Stimulated activated memory B cell treated with anti-CD40 and anti-IgM and Interleukin-4, amounts not matched to agents 10 μg/mL and 1 μg/mL and 100 μg/mL, for 72 hours (primary cell): ENCODE measurements around the gene CDH23.

Experiments used
- ATAC-seq: fragments of 150-1000 bp; cut with Tn5 transposase; 2 replicates; pipeline ENCODE4 v1.10.0; 2021
- H3K27ac Mint-ChIP-seq: one replicate; pipeline ENCODE4 v1.8.0; 2022; ENCODE audit warnings: mild to moderate bottlenecking, mixed read lengths
- H3K27me3 Mint-ChIP-seq: one replicate; pipeline ENCODE4 v1.8.0; 2022; ENCODE audit warnings: mixed read lengths
- H3K36me3 Mint-ChIP-seq: one replicate; pipeline ENCODE4 v1.8.0; 2022; ENCODE audit warnings: mixed read lengths
- H3K4me1 Mint-ChIP-seq: one replicate; pipeline ENCODE4 v1.8.0; 2022; ENCODE audit warnings: mixed read lengths
- H3K4me3 Mint-ChIP-seq: one replicate; pipeline ENCODE4 v1.8.0; 2022; ENCODE audit warnings: mild to moderate bottlenecking, moderate library complexity, mixed read lengths
- H3K9me3 Mint-ChIP-seq: one replicate; pipeline ENCODE4 v1.8.0; 2022; ENCODE audit warnings: mixed read lengths

CDH23 gene

DNA sequence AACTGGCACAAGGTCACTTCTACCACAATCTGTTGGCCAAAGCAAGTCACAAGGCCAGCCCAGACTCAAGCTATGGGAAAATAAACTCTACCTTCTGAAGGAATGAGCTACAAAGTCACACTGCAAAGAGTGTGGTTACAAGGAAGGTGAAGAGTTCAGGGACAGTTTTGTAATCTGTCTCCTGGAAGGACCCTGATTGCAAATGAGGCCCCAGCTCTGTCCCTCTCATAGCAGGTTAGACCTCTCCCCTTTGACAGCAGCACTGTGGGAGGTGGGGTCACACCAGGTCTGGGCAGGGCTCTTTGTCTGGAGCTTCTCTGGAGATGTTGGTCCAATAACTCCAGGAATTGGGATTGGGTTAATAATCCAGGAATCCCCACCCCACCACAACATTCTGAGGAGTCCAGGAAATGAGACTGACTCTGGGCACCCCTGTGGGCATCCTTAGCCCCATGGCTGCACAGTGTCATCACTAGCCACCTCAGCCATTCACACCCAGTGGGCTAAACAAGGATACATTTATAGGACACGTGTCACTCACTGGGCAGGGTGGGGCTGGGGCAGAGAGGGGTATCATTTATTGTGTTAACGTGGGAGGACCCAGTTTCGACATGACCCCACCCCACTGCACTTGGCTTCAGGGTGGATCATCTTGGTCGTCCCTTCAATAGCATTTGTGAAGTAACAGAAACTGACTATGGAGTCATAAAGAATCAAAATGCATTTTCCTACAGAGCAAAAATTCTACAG is 346.5 kb downstream of the CDH23 start:
- no peak for ATAC-seq
- H3K4me1 Mint-ChIP-seq, result peaks cover 65% of the 10 kb centered on the region
- H3K9me3 Mint-ChIP-seq, result no peaks in the 10 kb centered on the region
- peak overlapping the region; percentile 4 for H3K27ac Mint-ChIP-seq
- H3K27me3 Mint-ChIP-seq, result no peaks in the 10 kb centered on the region
- H3K36me3 Mint-ChIP-seq, result no peaks in the 10 kb centered on the region
- no peak overlapping the region for H3K4me3 Mint-ChIP-seq

DNA sequence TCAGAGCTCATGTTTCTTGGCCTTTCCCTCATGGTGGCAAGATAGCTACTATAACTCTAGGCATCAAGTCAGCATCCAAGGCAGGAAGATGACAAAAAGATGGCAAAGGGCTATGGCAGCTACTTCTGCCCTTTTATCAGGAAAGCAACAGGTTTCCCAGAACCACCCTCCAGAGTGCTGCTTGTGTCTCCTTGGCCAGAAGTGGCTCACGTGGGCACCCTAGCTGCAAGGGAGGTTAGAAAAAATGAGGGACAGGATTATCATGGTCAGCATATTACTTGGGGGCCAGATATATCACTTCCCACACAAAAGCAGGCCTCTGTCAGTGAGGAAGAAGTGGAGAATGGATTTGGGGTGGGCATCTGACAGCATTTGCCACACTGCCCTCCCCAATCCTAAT is 347.1 kb downstream of the CDH23 start:
- Mint-ChIP-seq H3K9me3 (no peaks in the 10 kb centered on the region), H3K4me1 (peaks cover 70% of the 10 kb centered on the region), H3K27me3 (no peaks in the 10 kb centered on the region), H3K36me3 (no peaks in the 10 kb centered on the region), H3K27ac (no peak overlapping the region), H3K4me3 (no peak overlapping the region)
- ATAC-seq, result no peak

DNA sequence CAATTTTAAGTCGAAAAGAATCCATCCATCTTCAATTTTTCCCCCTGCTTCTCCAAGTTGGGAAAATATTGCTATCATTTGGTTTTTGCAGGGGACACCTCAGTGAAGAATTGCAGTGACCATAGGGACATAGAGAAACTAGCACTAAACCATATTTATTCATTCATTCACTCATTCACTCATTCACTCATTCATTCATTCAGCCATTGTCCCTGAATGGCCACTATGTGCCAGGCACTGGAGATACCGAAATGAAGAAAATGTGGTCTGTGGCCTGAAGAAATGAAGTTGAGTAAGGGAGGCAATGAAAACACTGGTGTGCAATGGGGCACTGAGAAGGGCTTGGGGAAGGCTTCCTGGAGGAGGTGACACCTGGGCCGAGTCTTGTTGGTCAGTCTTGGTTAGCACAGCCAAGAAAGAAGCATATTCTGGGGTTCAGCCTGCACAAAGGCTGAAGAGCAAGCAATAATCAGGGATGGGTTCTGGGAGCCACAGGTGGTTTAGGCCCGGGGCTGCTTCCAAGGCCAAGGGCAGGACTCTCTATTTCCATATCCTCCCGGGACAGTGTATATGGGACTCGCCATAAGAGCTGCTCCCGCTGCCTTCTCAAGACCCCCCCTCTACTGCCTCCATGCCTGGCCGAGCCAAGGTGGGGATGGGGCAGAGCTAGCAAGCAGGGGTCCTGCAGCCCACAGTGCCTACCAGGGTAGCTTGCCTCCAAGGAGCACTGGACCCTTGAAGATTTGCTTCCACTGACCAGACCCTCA is 348.4 kb downstream of the CDH23 start:
- Mint-ChIP-seq H3K4me3 (no peak overlapping the region), H3K36me3 (peaks cover under 1% of the 10 kb centered on the region), H3K27me3 (no peaks in the 10 kb centered on the region), H3K9me3 (no peaks in the 10 kb centered on the region), H3K27ac (peak overlapping the region; percentile 90), H3K4me1 (peaks cover 72% of the 10 kb centered on the region)
- no peak for ATAC-seq

DNA sequence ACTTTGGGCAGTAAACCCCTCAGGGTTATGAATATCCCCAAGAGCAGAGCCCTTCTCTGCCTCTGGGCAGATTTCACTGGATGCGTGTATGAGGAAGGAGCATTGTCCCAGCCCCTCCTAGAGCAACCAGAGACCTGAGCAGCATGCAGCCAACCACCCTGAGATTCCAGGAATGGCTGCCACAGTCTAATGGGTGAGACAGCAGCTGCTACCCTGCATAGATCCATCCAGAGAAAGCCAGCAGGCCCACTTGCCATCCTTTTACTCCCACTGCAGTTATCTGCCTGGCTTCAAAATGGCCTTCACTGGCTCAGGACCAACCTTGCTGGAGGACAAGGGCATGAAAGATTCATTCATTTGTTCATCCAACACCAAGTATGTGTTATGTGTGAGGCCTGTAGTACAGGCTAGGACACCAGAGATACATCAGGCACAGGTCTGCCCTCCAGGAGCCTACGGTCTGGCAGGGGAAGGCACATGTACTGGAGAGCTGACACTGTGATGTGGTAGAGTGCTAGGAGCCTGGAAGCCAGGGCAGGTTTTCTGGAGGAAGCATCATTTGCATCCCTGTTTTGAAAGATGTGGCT is 349.0 kb downstream of the CDH23 start:
- Mint-ChIP-seq H3K27me3 (no peaks in the 10 kb centered on the region), H3K36me3 (peaks cover 7% of the 10 kb centered on the region)

DNA sequence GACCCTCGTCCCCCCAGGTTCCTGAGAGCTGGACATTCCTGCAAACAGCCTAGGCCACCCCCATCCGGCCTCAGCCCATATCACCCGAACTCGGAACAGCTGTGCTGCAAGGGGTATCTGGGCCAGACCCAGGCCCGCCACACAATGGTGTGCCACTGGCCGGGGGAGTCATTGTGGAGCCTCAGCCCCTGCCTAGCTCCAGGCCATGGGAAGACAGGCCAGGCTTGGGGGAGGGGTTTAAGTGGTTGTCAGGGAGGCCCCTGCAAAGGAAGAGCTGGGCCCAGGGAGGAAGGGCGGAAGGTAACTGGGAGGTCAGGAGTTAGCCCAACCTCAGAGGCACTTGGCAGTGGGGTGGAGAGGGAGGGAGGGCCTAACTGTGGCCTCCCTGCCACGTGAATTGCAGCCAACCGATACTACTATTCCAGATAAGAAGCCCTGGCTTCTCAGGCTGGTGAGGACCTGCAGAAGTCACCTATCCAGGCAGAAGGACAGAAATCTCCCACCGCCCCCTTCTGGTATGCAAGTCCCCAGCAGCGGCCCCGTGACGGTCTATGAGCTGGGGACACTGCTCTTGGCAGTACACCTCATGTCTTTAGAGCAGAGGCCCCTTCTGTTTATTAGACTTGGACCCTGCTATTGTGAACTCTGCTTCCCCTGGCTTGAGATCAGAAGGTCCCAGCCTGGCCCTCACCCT is 349.8 kb downstream of the CDH23 start:
- Mint-ChIP-seq H3K4me1 (peaks cover 70% of the 10 kb centered on the region), H3K36me3 (peaks cover 7% of the 10 kb centered on the region), H3K4me3 (no peak overlapping the region), H3K27me3 (no peaks in the 10 kb centered on the region), H3K27ac (peak overlapping the region; percentile 90), H3K9me3 (no peaks in the 10 kb centered on the region)
- ATAC-seq, result no peak

More for the DNA sequence above, 349.0 kb downstream of the CDH23 start:
- no peak overlapping the region for H3K4me3 Mint-ChIP-seq
- no peak for ATAC-seq
- peak overlapping the region; percentile 90 for H3K27ac Mint-ChIP-seq
- peaks cover 72% of the 10 kb centered on the region for H3K4me1 Mint-ChIP-seq
- H3K9me3 Mint-ChIP-seq, result no peaks in the 10 kb centered on the region

DNA sequence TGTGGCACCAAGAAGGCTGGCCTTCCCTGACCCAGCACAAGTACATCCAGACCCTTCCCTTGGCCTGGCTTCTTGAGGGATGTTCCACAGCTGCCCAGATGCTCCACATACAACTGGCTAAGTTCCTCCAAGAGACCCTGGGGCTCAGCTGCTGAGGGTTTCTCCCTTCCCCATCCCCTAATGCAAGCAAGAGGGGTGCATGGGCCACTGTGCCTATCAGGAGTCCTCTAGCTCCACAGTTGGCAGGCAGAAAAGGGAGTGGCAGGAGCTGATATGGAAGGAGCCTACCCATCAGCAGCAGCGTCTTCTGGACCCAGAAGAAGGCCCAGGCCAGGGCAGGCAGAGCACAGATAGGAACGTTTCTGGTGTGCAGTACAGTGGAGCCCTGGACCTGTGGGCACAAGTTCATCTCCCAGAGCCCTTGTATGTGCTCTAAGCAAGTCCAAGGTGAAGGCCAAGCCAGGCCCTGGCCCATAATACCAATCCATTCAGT is 350.4 kb downstream of the CDH23 start:
- Mint-ChIP-seq H3K36me3 (peaks cover 7% of the 10 kb centered on the region), H3K27ac (peak overlapping the region; percentile 90), H3K9me3 (no peaks in the 10 kb centered on the region), H3K27me3 (no peaks in the 10 kb centered on the region), H3K4me3 (no peak overlapping the region), H3K4me1 (peaks cover 70% of the 10 kb centered on the region)
- ATAC-seq, result no peak

DNA sequence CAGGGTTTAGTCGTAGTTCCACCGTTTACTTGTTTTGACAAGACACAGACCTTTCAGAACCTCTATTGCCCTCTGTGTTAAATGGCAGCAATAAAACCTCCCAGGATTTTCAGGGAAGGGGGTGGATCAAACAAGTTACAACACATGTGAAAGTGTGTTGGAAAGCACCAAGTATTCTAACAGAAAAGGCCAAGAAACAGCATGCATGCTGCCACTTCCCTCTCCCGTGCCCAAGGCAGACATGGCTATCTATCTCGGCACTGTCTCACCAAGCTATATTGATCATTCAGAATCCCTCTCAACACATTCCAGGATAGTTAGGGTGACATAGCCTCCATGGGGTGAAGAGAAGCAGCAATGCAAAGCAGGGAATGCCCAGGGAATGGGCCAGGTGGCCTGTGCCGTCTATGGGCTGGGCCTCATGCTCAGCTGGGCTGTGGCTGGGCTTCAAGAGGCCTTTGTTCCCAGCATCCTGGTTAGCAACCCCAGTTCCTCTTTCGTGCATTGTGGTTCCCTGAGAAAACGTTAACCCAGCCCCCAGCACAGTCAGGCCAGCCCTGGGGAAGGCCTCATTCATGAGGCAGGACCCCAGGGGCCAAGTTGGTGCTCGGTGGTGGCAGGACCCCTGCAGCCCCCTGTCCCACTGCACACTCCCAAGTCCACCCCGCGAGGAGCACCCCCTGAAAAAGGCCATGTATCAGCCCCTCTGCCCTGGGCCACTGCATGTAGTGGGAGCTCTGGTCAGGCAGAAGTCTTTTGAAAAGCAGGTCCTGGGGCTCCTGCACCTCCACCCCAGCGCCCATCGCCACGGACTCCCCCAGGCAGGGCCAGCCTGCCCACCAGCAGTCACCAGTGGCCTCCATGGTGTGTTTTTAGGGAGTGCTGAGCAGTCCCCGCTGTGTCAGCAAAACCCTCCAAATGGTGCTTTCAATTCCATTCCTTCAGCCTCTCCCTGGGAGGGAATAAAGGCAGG is 351.1 kb downstream of the CDH23 start:
- peaks cover 7% of the 10 kb centered on the region for H3K36me3 Mint-ChIP-seq
- H3K9me3 Mint-ChIP-seq, result no peaks in the 10 kb centered on the region
- H3K4me1 Mint-ChIP-seq, result peaks cover 71% of the 10 kb centered on the region
- H3K4me3 Mint-ChIP-seq, result peak overlapping the region; percentile 4
- ATAC-seq, result peak; percentile 63
- no peaks in the 10 kb centered on the region for H3K27me3 Mint-ChIP-seq
- H3K27ac Mint-ChIP-seq, result peak overlapping the region; percentile 90

DNA sequence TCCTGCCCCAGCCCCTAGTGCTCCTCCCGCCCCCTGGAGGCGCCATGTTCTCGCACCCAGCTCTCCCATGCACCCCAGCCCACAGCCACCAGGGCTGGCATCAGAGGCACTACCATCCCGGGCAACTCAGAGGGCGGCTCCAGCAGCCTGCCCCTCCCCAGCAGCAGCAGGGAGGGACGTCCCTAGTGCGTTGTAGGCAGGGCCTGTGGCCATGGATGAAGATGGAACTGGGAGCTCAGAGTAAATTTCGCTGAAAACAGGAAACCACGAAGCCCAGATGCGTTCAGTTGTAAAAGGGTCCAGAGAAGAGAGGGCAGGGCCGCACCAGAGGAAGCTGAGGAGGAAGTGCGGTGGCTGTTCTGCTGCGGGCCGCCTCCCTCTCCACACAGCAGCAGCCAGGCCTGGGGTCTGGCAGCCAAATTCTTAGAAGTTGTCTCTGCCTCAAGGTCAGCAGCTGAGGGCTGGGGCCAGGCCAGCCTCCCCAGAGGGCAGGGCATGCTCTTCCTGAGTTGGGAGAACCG is 352.0 kb downstream of the CDH23 start:
- Mint-ChIP-seq H3K4me1 (peaks cover 80% of the 10 kb centered on the region), H3K4me3 (peak overlapping the region; percentile 47), H3K9me3 (no peaks in the 10 kb centered on the region), H3K27ac (peak overlapping the region; percentile 90), H3K27me3 (no peaks in the 10 kb centered on the region), H3K36me3 (peaks cover 7% of the 10 kb centered on the region)
- ATAC-seq, result peak; percentile 85

DNA sequence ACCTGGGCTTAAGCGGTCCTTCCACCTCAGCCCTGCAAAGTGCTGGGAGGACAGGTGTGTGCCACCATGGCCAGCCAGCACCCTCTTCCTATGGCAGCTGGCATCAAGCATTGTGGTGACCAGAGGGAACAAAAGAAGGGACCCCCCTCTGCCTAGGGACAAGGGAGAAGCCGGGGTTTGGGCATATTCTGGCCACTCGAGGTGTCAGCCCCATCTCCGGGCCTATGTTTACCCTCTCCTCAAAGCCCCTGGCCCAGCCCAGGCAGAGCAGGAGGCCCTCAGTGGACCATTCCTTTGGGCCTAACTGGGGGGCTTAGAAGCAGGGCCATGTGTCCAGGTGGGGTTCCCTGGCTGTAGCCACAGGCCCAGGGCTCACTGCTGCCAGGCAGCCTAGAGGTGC is 352.7 kb downstream of the CDH23 start:
- peak; percentile 1 for ATAC-seq
- Mint-ChIP-seq H3K36me3 (peaks cover 7% of the 10 kb centered on the region), H3K4me3 (no peak overlapping the region), H3K9me3 (no peaks in the 10 kb centered on the region), H3K4me1 (peaks cover 87% of the 10 kb centered on the region), H3K27ac (peak overlapping the region; percentile 90), H3K27me3 (no peaks in the 10 kb centered on the region)

DNA sequence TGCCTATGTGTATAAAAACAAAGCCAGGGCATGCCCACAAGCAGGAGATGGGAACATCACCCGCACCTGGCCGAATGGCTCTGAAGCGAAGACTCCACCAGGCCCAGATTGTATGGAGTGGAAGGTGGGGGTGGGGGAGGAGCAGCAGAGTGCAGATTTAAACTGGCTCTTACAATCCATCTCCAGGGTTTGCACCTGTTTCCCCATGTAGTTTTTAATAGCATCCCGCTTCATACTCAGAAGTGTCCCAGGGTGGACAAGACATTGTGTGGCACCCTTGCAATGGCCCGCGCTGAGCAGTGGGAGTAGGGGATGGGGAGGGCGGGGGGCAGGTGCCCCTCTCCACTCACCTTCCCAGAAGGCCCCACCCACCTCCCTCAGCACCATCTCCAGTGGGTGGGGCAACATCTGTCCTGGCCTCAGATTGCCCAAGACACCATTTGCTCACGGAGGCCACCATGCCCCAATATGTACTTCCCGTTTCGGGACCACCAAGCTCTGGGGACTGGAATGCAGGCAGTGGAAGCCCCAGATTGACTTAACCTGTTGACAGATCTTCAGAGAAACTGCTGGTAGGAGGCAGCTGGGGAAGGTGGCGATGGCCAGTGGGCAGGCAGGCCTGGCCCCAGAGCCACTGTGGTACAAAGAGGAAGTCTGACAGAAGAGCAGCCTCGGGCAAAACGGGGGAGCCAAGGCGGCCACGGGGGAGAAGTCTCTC is 353.6 kb downstream of the CDH23 start:
- Mint-ChIP-seq H3K9me3 (no peaks in the 10 kb centered on the region), H3K27ac (peak overlapping the region; percentile 90), H3K4me1 (peaks cover 88% of the 10 kb centered on the region), H3K4me3 (no peak overlapping the region), H3K36me3 (peaks cover 7% of the 10 kb centered on the region), H3K27me3 (no peaks in the 10 kb centered on the region)
- no peak for ATAC-seq

DNA sequence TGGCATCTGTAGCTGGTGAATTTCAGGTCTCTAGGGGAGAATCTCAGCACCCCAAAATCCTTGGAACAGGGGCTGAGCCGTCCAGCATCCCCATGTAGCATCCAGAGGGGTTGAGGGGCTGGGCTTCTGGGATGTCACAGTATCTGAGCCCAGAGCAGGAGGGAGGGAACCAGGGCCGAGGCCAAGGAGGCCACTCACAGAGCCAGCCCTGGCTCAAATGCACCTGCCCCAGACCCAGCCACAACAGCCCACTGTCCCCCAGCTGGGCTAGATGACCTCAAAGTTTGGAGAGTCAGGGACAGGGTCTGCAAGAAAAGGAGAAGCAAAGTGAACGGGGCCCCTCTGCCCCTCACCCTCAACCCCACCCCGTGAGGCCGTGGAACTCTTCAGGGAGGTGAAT is 354.3 kb downstream of the CDH23 start:
- no peak for ATAC-seq
- Mint-ChIP-seq H3K4me1 (peaks cover 85% of the 10 kb centered on the region), H3K4me3 (no peak overlapping the region)

DNA sequence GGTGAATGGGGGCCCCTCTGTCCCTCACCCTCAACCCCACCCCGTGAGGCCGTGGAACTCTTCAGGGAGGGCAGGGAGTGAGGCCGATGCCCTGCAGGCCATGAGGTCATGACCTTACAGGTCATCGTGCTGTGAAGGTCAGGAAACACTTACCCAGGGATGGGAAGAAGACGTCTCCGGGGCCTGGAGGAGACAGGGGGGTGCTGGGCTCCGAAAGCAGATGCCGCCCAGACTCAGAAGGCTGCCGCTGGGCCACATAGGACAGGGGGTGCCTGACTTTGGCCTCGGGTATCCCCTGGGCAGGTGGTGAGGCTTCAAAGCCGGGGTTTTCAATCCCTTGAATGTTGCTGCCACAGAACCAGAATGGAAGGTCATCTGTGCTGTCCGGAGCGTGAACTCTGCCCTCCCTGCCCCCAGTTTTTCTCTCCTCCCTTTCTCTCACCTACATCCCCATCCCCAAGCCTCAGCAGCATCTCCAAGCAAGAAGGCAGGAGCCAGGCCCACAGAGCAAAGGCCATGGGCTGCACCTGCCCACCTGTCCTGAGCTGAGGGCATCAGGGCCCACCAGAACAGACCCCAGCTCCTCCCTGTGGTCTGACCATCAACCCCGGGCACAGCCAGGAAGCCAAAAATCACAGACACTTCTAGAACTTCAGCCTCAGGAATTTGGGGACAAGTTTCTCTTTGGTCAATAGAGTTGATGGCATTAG is 354.9 kb downstream of the CDH23 start:
- H3K4me3 Mint-ChIP-seq, result no peak overlapping the region
- H3K27me3 Mint-ChIP-seq, result no peaks in the 10 kb centered on the region
- H3K9me3 Mint-ChIP-seq, result no peaks in the 10 kb centered on the region
- no peak for ATAC-seq
- H3K36me3 Mint-ChIP-seq, result peaks cover 12% of the 10 kb centered on the region
- H3K27ac Mint-ChIP-seq, result peak overlapping the region; percentile 84
- peaks cover 83% of the 10 kb centered on the region for H3K4me1 Mint-ChIP-seq

More for the DNA sequence above, 354.3 kb downstream of the CDH23 start:
- Mint-ChIP-seq H3K27me3 (no peaks in the 10 kb centered on the region), H3K36me3 (peaks cover 8% of the 10 kb centered on the region), H3K27ac (peak overlapping the region; percentile 90), H3K9me3 (no peaks in the 10 kb centered on the region)
